Right lobe of liver (tissue), 6 donors: ENCODE results near the gene MYO15B. TPM values are rescaled to one million over a fixed set of nuclear protein-coding genes. Genes with fewer than 3 reads are reported as not detected.

Experiments used
- ATAC-seq, 4 donors: fragments of 200-7000 bp; cut with Tn5 transposase; one replicate each; pipeline ENCODE4 v1.9.1; 2020; ENCODE audit warnings: mild to moderate bottlenecking in 4 of 4, moderate library complexity in 4 of 4
- DNase-seq, 3 donors: peaks; one replicate each; pipeline ENCODE4 v3.0.0-alpha.2; 2020
- H3K27ac ChIP-seq, 3 donors: fragments of 200-600 bp; one replicate each; pipeline ENCODE4 v1.8.0; 2022
- H3K27me3 ChIP-seq, 2 donors: fragments of 200-600 bp; one replicate each; pipeline ENCODE4 v1.8.0; 2022
- H3K36me3 ChIP-seq, 4 donors: fragments of 200-600 bp; sonication (generic) in 1 of 4; one replicate each; pipeline versions ENCODE4 v1.5.1 to v1.8.0; 2017 to 2022; ENCODE audit warnings: control low read depth in 1 of 4
- H3K4me1 ChIP-seq, 4 donors: fragments of 200-600 bp; sonication (generic) in 1 of 4; one replicate each; pipeline versions ENCODE4 v1.5.1 to v1.8.0; 2017 to 2022; ENCODE audit warnings: control low read depth in 1 of 4
- H3K4me3 ChIP-seq, 3 donors: fragments of 200-600 bp; one replicate each; pipeline ENCODE4 v1.8.0; 2022
- H3K9me3 ChIP-seq, 4 donors: fragments of 200-600 bp; sonication (generic) in 1 of 4; one replicate each; pipeline versions ENCODE4 v1.5.1 to v1.8.0; 2017 to 2022; ENCODE audit warnings: control low read depth in 1 of 4
- CTCF ChIP-seq, 4 donors: fragments of 200-600 bp in 3 of 4; fragments of 450-650 bp in 1 of 4; IDR thresholded peaks; one replicate each; pipeline versions ENCODE4 v1.5.1 to v1.8.0; 2016 to 2022; ENCODE audit warnings: antibody characterized with exemption in 4 of 4, mild to moderate bottlenecking in 2 of 4
- POLR2A ChIP-seq: fragments of 450-650 bp; IDR thresholded peaks from one replicate; pipeline ENCODE4 v1.6.1; 2017; ENCODE audit warnings: antibody characterized with exemption, mild to moderate bottlenecking
- WGBS: methylation state at CpG from one replicate; pipeline ENCODE4 v1.1.6; 2018; ENCODE audit warnings: low coverage, low lambda C conversion rate; ENCODE audit not compliant: insufficient coverage; ENCODE audit errors: missing lambda C conversion rate; 5-methylcytosine and 5-hydroxymethylcytosine counted together
- intact Hi-C, 2 donors: fragments of 100-400 bp; cut with DNase I; formaldehyde crosslinking; loops; one replicate each; pipeline versions ENCODE4 v1.11.2 to v1.14.1; 2022
- total RNA-seq, 6 experiments: library from RNA; depleted of rRNA in 2 of 6; stranded (reverse); fragments of >200 nt in 2 of 6; fragmentation: NEBNext Ultra II Directional in 3 of 6; extraction: Animal tissue kit (Norgen Biotek cat#: 25700) in 3 of 6; gene quantifications; one replicate each; pipeline versions ENCODE4 v1.1.0 to v1.2.4, GENCODE V29; 2016 to 2023
- donor health status: DM: no; HTN: yes; CAD: no.
- donor health status: DM: no; HTN: no; CAD: no.
- donor health status: DM: no; HTN: no; CAD: no.
- donor health status: DM: no; HTN: yes; CAD: no.
- donor health status: DM: no; HTN: yes; CAD: no.

The MYO15B gene
- total RNA-seq, 6 experiments from 2014 or later, result 26.4 to 104 (median 52.9) TPM

DNA sequence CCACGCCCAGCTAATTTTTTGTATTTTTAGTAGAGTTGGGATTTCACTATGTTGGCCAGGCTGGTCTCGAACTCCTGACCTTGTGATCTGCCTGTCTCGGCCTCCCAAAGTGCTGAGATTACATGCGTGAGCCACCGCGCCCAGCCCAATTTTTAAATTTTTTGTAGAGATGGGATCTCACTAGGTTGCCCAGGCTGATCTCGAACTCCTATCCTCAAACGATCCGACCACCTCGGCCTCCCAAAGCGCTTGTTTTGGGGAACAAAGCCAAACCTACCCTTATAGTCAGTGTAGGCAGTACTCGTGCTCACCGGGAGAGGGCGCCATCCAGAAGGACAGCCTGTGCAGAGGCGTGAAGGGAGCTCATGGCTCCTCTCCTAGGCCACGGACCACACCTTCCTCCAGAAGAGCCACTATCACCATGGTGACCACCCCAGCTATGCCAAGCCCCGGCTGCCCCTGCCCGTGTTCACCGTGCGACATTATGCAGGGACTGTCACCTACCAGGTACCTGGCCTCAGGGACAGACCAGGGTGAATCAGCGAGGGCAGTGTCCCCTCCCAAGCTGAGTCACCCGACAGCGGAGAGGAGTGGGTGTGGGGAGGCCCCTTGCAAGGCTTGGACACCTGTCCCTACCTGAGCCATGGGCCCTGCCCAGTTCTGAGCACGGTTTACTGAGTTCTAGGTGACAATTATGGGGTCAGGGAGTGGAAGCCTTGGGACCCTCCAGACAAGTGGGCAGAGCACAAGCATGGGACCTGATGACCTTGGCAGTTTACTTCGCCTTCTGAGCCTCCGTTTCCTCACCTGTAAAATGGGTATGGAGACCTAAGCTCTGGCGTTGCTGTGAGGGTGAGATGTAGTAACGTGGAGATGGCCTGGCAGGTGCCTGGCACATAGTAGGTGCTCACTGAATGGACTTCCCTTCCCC is 13.7 kb downstream of the MYO15B start:
- TF ChIP-seq POLR2A, result no peak
- TF ChIP-seq CTCF (IDR thresholded peaks at IDR 0.05), result peak; percentile 33 to 62 (median 58)
- DNase-seq (peak in 2 of 3 donors; percentile 41 to 49), ATAC-seq (peak; percentile 57 to 72 (median 62))
- no peak overlapping the region for H3K27ac ChIP-seq
- H3K27me3 ChIP-seq, result no peaks in the 10 kb centered on the region
- H3K4me3 ChIP-seq, result no peak overlapping the region
- intact Hi-C loops, result no loop called here
- WGBS, result 83% methylated on average over 13 of the region's 28 CpGs
- no peaks in the 10 kb centered on the region for H3K4me1 ChIP-seq
- no peaks in the 10 kb centered on the region for H3K36me3 ChIP-seq
- H3K9me3 ChIP-seq, result no peaks in the 10 kb centered on the region

DNA sequence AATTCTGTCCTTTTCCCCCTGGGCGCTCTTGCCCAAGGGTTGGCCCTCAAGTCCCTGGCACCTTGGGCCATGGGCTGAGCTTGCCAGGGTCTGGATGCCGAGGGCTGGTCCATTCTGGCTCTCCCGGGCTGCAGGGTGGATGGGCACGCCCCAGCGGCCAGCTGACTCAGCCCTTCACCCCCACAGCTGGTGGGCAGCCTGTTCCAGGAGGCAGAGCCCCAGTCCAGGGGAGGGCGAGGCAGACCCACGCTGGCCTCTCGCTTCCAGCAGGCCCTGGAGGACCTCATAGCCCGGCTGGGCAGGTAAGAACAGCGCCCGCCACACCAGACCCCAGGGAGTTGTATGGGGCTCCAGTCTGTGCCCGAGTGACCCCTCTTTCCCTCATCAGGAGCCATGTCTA is 15.0 kb downstream of the MYO15B start:
- Histone ChIP-seq H3K36me3 (no peaks in the 10 kb centered on the region), H3K27ac (no peak overlapping the region), H3K4me3 (no peak overlapping the region), H3K27me3 (no peaks in the 10 kb centered on the region), H3K9me3 (no peaks in the 10 kb centered on the region), H3K4me1 (no peaks in the 10 kb centered on the region)
- DNase-seq (no peak), ATAC-seq (peak in 2 of 4 donors; percentile 9 to 13)
- 92% methylated on average over 6 of the region's 12 CpGs for WGBS
- intact Hi-C loops, result no loop called here
- TF ChIP-seq POLR2A (no peak), CTCF (IDR thresholded peaks at IDR 0.05) (no peak)

GRCh38 chr17:75603123-75603522 is 15.5 kb downstream of the MYO15B start:
- Histone ChIP-seq H3K27ac (no peak overlapping the region), H3K4me1 (no peaks in the 10 kb centered on the region), H3K4me3 (no peak overlapping the region), H3K36me3 (no peaks in the 10 kb centered on the region), H3K27me3 (no peaks in the 10 kb centered on the region), H3K9me3 (no peaks in the 10 kb centered on the region)
- intact Hi-C loops, result no loop called here
- DNase-seq (no peak), ATAC-seq (peak in 1 of 4 donors; percentile 8)
- TF ChIP-seq POLR2A, result no peak
- TF ChIP-seq CTCF (IDR thresholded peaks at IDR 0.05), result no peak
- WGBS, result 74% methylated on average over 5 of the region's 9 CpGs

DNA sequence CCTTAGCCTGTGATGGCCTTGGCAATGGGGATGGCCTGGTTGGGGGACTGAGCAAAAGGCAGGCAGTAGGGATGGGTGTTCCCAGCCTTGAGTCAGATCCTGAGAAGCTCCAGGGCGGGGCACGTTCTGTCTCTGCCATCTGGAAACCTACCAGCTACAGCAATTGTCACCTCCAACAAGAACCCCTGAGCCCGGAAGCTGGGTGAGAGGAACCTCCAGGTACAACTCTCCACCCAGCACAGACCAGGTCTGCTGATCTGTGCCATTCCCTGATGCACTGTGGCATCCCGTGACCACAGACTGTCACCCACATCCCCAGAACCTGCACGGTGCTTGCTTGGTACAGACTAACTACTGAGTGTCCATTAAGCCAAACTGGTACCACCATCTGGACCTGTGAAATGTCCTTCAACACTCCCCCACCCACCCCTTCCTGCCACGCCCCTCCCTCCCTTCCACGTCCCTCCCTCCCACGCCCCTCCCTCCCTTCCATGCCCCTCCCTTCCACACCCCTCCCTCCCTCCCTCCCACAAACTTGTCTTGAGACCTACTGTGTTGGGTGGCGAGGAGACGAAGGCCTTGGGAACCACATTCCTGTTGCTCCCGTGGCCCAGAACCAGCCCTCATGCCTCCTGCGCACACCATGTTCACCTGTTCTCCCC is 16.6 kb downstream of the MYO15B start:
- H3K27me3 ChIP-seq, result no peaks in the 10 kb centered on the region
- DNase-seq, result no peak
- H3K36me3 ChIP-seq, result no peaks in the 10 kb centered on the region
- no peaks in the 10 kb centered on the region for H3K9me3 ChIP-seq
- intact Hi-C loops, result no loop called here
- WGBS, result 80% methylated on average over 7 of the region's 12 CpGs
- TF ChIP-seq POLR2A (no peak), CTCF (IDR thresholded peaks at IDR 0.05) (no peak)
- ATAC-seq, result peak in 1 of 4 donors; percentile 20
- no peak overlapping the region for H3K27ac ChIP-seq
- H3K4me1 ChIP-seq, result no peaks in the 10 kb centered on the region
- no peak overlapping the region for H3K4me3 ChIP-seq
